GM12891 (cell line): Measurements from ENCODE around the gene EVX2.

Source experiments
- POLR2A ChIP-seq: IDR thresholded peaks from 2 replicates; pipeline ENCODE4 v1.6.1; 2011; ENCODE audit warnings: low read depth, low read length, control low read depth
- TAF1 ChIP-seq: IDR thresholded peaks from 2 replicates; pipeline ENCODE4 v1.6.1; 2011; ENCODE audit warnings: low read depth, low read length, control low read depth

GRCh38 chr2:176089843-176090395 lies 6.2 kb upstream of the EVX2 start:
- TF ChIP-seq POLR2A = no peak
- no peak for TF ChIP-seq TAF1
